GM12878 (cell line): ENCODE results near the gene CDK5RAP1. TPM values are rescaled to one million over a fixed set of nuclear protein-coding genes. Genes with fewer than 3 reads are reported as not detected.

ENCODE experiments used
- ATAC-seq: fragments of 200-7000 bp; cut with Tn5 transposase; 3 replicates; pipeline ENCODE4 v1.9.1; 2020; ENCODE audit warnings: mild to moderate bottlenecking, moderate library complexity
- BruUV-seq: library from RNA; stranded (reverse); fragments of 400-500 nt; replicated peaks from 2 replicates; lab custom pipeline; 2021; lab: Mats Ljungman, UMichigan
- CTCF ChIA-PET: fragments of 300-600 bp; sonication (Branson Sonifier 250); formaldehyde crosslinking; extraction: SDS; loops from one replicate; lab custom pipeline; 2021; ENCODE audit warnings: inconsistent platforms; lab: Yijun Ruan, JAX
- POLR2A ChIA-PET: fragments of 350-600 bp; formaldehyde crosslinking; extraction: SDS; loops from one replicate; lab custom pipeline; 2021; ENCODE audit warnings: inconsistent platforms; lab: Charles Lee
- RAD21 ChIA-PET: fragments of 300-600 bp; sonication (Branson Sonifier 250); formaldehyde crosslinking; loops from one replicate; lab custom pipeline; 2023; ENCODE audit warnings: antibody characterized with exemption; ENCODE audit not compliant: unreplicated experiment; lab: Charles Lee
- SMC1A ChIA-PET: fragments of 300-600 bp; sonication (Branson Sonifier 250); formaldehyde crosslinking; loops from one replicate; lab custom pipeline; 2023; ENCODE audit not compliant: unreplicated experiment, uncharacterized antibody; lab: Charles Lee
- DNase-seq: peaks from one replicate; pipeline ENCODE4 v3.0.0-alpha.2; 2011; ENCODE audit warnings: low read depth, low spot score
- FAIRE-seq: peaks from 3 replicates; lab custom pipeline; 2011; peaks lifted over from hg19 to GRCh38; lab: Jason Lieb, UNC
- H2AFZ ChIP-seq: 2 replicates; pipeline ENCODE4 v1.6.0; 2011; ENCODE audit warnings: low read depth, low read length, control low read depth; ENCODE audit not compliant: control insufficient read depth
- H3K27ac ChIP-seq: 2 replicates; pipeline ENCODE4 v1.5.1; 2011; ENCODE audit warnings: control low read depth; ENCODE audit not compliant: control insufficient read depth, insufficient read depth
- H3K27me3 ChIP-seq, 2 experiments: replicated peaks in 1 of 2; 2 replicates each; pipeline versions ENCODE4 v1.6.0 to v1.6.1; 2011; ENCODE audit warnings: low read length in 1 of 2; ENCODE audit not compliant: control insufficient read depth in 2 of 2, insufficient read depth in 2 of 2
- H3K36me3 ChIP-seq, 2 experiments: 2 replicates each; pipeline ENCODE4 v1.5.1; 2011; ENCODE audit warnings: low read length in 1 of 2; ENCODE audit not compliant: control insufficient read depth in 2 of 2, insufficient read depth in 2 of 2
- H3K4me1 ChIP-seq: 2 replicates; pipeline ENCODE4 v1.6.1; 2011; ENCODE audit warnings: mild to moderate bottlenecking, low read length, moderate library complexity, mixed read lengths; ENCODE audit not compliant: control insufficient read depth, insufficient read depth
- H3K4me2 ChIP-seq: 2 replicates; pipeline ENCODE4 v1.6.0; 2011; ENCODE audit warnings: control low read depth; ENCODE audit not compliant: control insufficient read depth, insufficient read depth
- H3K4me3 ChIP-seq: fragments of 200-600 bp; sonication (generic); 2 replicates; pipeline ENCODE4 v1.5.1; 2016
- H3K79me2 ChIP-seq: 2 replicates; pipeline ENCODE4 v1.6.0; 2011; ENCODE audit warnings: low read length; ENCODE audit not compliant: control insufficient read depth, insufficient read depth
- H3K9ac ChIP-seq: 2 replicates; pipeline ENCODE4 v1.8.0; 2011; ENCODE audit warnings: low read length, control low read depth, mixed read lengths; ENCODE audit not compliant: control insufficient read depth, insufficient read depth
- H3K9me3 ChIP-seq: replicated peaks from 3 replicates; pipeline ENCODE4 v1.5.1; 2011; ENCODE audit warnings: mild to moderate bottlenecking, low read length; ENCODE audit not compliant: control insufficient read depth, insufficient read depth
- H4K20me1 ChIP-seq: 2 replicates; pipeline ENCODE4 v1.6.0; 2011; ENCODE audit not compliant: control insufficient read depth, insufficient read depth
- E4F1 ChIP-seq: fragments of 450-650 bp; IDR thresholded peaks from 2 replicates; pipeline ENCODE4 v1.6.1; 2018; ENCODE audit warnings: borderline replicate concordance, mild to moderate bottlenecking; ENCODE audit not compliant: partially characterized antibody
- FOXK2 ChIP-seq: fragments of 450-650 bp; IDR thresholded peaks from 2 replicates; pipeline ENCODE4 v1.6.1; 2017; ENCODE audit warnings: mild to moderate bottlenecking, moderate library complexity
- FOXM1 ChIP-seq: IDR thresholded peaks from 2 replicates; pipeline ENCODE4 v1.6.1; 2012; ENCODE audit warnings: low read depth, mild to moderate bottlenecking, inconsistent platforms, low read length, moderate library complexity
- IRF3 ChIP-seq: fragments of 450-650 bp; IDR thresholded peaks from 2 replicates; pipeline ENCODE4 v1.6.1; 2014; ENCODE audit warnings: mild to moderate bottlenecking
- KDM1A ChIP-seq: fragments of 200-600 bp; sonication (generic); IDR thresholded peaks from 2 replicates; pipeline ENCODE4 v1.6.1; 2016; ENCODE audit warnings: borderline replicate concordance
- MEF2B ChIP-seq: fragments of 450-650 bp; IDR thresholded peaks from 2 replicates; pipeline ENCODE4 v1.6.1; 2018; ENCODE audit warnings: mild to moderate bottlenecking, moderate library complexity; ENCODE audit not compliant: partially characterized antibody, poor library complexity, severe bottlenecking
- PAX8 ChIP-seq: fragments of 450-650 bp; IDR thresholded peaks from 2 replicates; pipeline ENCODE4 v1.6.1; 2017; ENCODE audit warnings: mild to moderate bottlenecking, moderate library complexity
- POU2F2 ChIP-seq: IDR thresholded peaks from 3 replicates; pipeline ENCODE4 v1.6.1; 2011; ENCODE audit warnings: low read depth, mild to moderate bottlenecking, low read length, borderline replicate concordance
- SUZ12 ChIP-seq: fragments of 200-600 bp; sonication (generic); IDR thresholded peaks from one replicate; pipeline ENCODE4 v1.6.1; 2018; ENCODE audit warnings: antibody characterized with exemption, mild to moderate bottlenecking; ENCODE audit not compliant: unreplicated experiment
- ZBTB4 ChIP-seq: fragments of 450-650 bp; formaldehyde crosslinking; IDR thresholded peaks from 2 replicates; pipeline ENCODE4 v1.4.0; 2022; ENCODE audit warnings: mild to moderate bottlenecking, moderate library complexity
- ZSCAN29 ChIP-seq: fragments of 450-650 bp; IDR thresholded peaks from 2 replicates; pipeline ENCODE4 v1.6.1; 2017; ENCODE audit warnings: mild to moderate bottlenecking, moderate library complexity
- WGBS: methylation state at CpG from one replicate; pipeline ENCODE4 v1.1.6; 2016; ENCODE audit warnings: low lambda C conversion rate; ENCODE audit not compliant: insufficient replicate concordance, insufficient coverage; ENCODE audit errors: missing lambda C conversion rate; 5-methylcytosine and 5-hydroxymethylcytosine counted together
- in situ Hi-C: fragments of 300-500 bp; cut with MboI; formaldehyde crosslinking; loops from 9 replicates; pipeline ENCODE4 v1.14.3; 2018; ENCODE audit warnings: mixed read lengths
- intact Hi-C: fragments of 100-400 bp; cut with micrococcal nuclease; formaldehyde crosslinking; loops from one replicate; pipeline ENCODE4 v1.14.2; 2022; ENCODE audit not compliant: unreplicated experiment
- polyA plus RNA-seq, 11 experiments: library from polyadenylated mRNA; depleted of rRNA in 4 of 11; unstranded in 6 of 11; stranded (reverse) in 5 of 11; fragments of >200 nt; fragmentation: Nextera tagmentation in 4 of 11; fragmentation: Illumina TruSeq in 1 of 11; extraction: Ambion mirVana in 4 of 11; extraction: Trizol in 1 of 11; gene quantifications; 1 replicate in 1 of 11; 2 replicates in 10 of 11; pipeline versions ENCODE4 v1.2.1 to v1.2.3, GENCODE V29; 2011 to 2016; ENCODE audit warnings: inconsistent platforms in 2 of 11, missing spikeins in 2 of 11, low read depth in 1 of 11
- total RNA-seq, 4 experiments: library from RNA; depleted of rRNA in 3 of 4; stranded (reverse); fragments of >200 nt in 3 of 4; fragmentation: Illumina TruSeq in 1 of 4; extraction: Trizol in 1 of 4; gene quantifications; 2 replicates each; pipeline versions ENCODE4 v1.2.1 to v1.2.3, GENCODE V29; 2013 to 2021

Gene CDK5RAP1
- total and polyA plus RNA-seq, 10 of the 15 experiments (the other 5 are each of a cell fraction or from before 2014, with no cell fraction given): 30.4 to 67.6 (median 38.8) TPM

- Histone ChIP-seq H3K36me3 (no peaks in the 10 kb centered on the region), H3K27ac (no peak overlapping the region), H3K79me2 (no peaks in the 10 kb centered on the region), H3K9me3 (no peaks in the 10 kb centered on the region), H3K4me3 (no peak overlapping the region), H3K27me3 (no peaks in the 10 kb centered on the region; a peak in 3 of 4 replicates), H3K4me1 (peaks cover 15% of the 10 kb centered on the region), H3K9ac (no peak overlapping the region), H2AFZ (no peak overlapping the region), H4K20me1 (no peaks in the 10 kb centered on the region), H3K4me2 (no peak overlapping the region)
- no peak for ATAC-seq
- TF ChIP-seq FOXK2: 0 out of 2 replicates have a peak, but pooled peaks have one; percentile 21
- TF ChIP-seq E4F1: peak; percentile 52
- no peak for TF ChIP-seq PAX8
- DNase-seq: no peak
- POLR2A ChIA-PET: interaction anchor here (0.5 kb wide), 1 partner anchor 23 kb away, joined by 3 read pairs; no protein-coding TSS in a partner anchor
- in situ Hi-C loops: no loop called here
- FAIRE-seq: no peak
- intact Hi-C loops: no loop called here
- CTCF ChIA-PET: no interaction called here
- BruUV-seq: no TSS peak
- RAD21 ChIA-PET: no interaction called here
- SMC1A ChIA-PET: no interaction called here
- 4% methylated on average over 3 of the region's 3 CpGs for WGBS
Observed at GRCh38 chr20:33334111-33334510, 67.2 kb downstream of the CDK5RAP1 start.

GRCh38 chr20:33333616-33334015, 67.7 kb downstream of the CDK5RAP1 start:
- DNase-seq: no peak
- POLR2A ChIA-PET: no interaction called here
- no peak for FAIRE-seq
- Histone ChIP-seq H3K27me3 (no peaks in the 10 kb centered on the region; a peak in 3 of 4 replicates), H4K20me1 (no peaks in the 10 kb centered on the region), H2AFZ (no peak overlapping the region), H3K4me2 (no peak overlapping the region), H3K27ac (no peak overlapping the region), H3K36me3 (no peaks in the 10 kb centered on the region), H3K79me2 (no peaks in the 10 kb centered on the region), H3K4me1 (peaks cover 15% of the 10 kb centered on the region), H3K9ac (no peak overlapping the region), H3K9me3 (no peaks in the 10 kb centered on the region), H3K4me3 (no peak overlapping the region)
- intact Hi-C loops (no loop called here), in situ Hi-C loops (no loop called here)
- RAD21 ChIA-PET: no interaction called here
- no TSS peak for BruUV-seq
- 58% methylated on average over 7 of the region's 7 CpGs for WGBS
- CTCF ChIA-PET: no interaction called here
- SMC1A ChIA-PET: no interaction called here
- no peak for ATAC-seq
- TF ChIP-seq SUZ12 (no peak), FOXM1 (no peak), MEF2B (no peak), ZBTB4 (CRISPR knock-in tag) (no peak), IRF3 (no peak), KDM1A (no peak), POU2F2 (no peak), ZSCAN29 (no peak)
